Measurements from ENCODE around the gene SMIM20.
"Not testable (repeated sequence)": the region's sequence is repeated elsewhere in the genome, so short reads cannot be mapped to it uniquely, and the experiment has no call there.

The SMIM20 gene

DNA sequence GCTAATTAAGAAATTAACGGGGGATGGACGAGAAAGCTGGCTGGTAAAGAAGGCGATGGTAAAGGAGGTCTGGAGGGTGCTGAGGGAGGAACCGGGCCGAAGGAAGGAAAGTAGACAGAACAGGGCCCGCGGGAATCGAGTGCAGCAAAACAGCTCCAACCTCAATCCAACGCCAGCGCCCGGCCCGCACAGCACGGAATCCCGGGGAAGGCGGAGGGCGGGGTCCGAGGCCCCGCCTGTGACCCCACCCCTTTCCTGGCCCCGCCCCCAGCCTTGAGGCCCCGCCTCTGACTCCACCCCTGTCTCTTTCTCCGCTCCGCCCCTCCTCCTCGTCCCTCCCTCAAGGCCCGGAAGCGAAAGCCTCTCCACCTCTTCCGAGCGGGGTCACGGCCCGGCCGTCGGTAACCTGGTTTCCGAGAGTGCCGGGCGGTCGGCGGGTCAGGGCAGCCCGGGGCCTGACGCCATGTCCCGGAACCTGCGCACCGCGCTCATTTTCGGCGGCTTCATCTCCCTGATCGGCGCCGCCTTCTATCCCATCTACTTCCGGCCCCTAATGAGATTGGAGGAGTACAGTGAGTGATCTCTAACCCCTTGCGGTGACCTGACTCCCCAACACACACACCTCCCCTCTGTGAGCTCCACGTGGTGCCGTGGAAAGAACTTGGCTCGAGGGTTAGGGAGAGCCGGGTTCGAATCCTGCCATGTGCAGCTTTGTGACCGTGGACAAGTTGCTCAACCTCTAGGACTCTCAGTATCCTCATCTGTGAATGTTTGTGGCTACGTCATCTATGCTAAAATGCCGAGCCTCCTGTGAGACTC is at the start of gene SMIM20:
Gene SMIM20 (plus strand): TSS at position 370 of the 819 bp plus-strand sequence. CDS start 94 bp downstream, at position 464.
- peak; percentile 80 for DNase-seq (ENCODE audit: low read depth)

DNA sequence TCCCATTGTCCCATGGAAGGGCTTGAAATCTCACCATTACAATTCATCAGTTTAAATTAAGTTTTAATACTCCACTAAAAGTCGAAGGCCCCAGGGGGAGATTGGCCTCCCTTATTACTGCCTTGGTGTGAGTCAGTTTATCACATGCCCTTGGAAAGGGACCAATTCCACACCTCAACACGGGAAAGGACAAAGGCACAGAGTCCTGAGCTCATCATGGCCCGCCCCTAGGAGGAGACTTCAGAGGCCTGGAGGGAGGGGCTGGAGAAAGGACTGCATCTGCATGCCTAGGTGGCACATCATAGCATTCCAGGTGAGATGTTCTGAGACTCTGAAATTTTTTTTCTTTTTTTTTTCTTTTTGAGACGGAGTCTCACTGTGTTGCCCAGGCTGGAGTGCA is 48.4 kb upstream of the SMIM20 start:
- no peak for DNase-seq (ENCODE audit: low read depth)

DNA sequence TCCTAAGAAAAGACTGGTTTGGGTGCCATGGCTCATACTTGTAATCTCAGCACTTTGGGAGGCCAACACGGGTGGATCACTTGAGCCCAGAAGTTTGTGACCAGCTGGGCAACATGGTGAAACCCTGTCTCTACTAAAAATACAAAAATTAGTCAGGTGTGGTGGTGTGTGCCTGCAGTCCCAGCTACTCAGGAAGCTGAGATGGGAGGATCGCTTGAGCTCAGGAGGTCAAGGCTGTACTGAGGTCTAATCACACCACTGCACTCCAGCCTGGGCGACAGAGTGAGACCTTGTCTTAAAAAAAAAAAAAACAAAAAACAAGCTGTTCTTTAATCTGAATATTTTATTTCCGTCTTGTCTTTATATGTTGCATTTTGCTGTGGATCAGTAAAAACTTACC is 47.6 kb upstream of the SMIM20 start:
- not testable (repeated sequence) for DNase-seq (ENCODE audit: low read depth)

DNA sequence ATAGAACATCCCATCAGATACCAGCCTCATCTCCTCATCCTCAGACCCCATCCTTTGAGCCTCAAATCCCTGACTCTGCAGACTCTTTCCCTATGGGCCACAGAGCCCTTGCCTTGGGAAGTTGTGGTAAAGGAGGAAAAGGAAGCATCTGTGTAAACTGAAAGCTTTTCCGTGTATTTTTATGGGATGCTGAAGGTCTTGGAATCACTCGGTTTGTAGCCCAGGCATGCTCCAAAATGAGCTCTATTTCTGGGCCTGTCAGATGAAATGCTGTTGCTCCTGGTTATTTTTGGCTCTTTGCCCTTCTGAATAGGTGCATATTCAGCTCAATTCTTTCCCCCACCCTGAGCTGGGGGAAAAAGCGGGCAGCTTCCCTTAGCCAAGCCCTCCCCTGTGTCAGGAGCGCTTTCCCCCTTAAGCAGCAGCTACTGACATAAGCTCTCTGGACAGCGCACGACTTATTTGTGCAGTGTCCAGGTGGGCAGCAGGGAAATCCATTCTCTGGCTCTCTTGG is 46.2 kb upstream of the SMIM20 start:
- no peak for DNase-seq (ENCODE audit: low read depth)

DNA sequence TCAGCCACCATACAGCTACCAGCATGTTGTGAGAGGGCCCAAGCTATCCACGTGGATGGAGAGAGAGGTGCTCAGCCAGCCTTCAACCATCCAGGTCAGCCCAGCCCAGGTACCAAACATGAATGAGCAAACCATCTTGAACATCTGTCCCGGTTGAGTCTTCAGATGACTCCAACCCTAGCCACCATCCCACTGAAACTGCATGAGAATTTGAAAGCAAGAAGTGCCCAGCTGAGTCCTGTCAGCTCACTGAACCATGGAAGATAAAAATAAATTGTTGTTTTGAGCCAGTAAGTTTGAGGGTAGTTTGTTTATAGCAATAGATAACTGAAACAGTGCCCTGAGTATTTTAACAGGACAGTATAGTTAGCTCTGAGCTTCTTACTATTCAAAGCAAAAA is 43.9 kb upstream of the SMIM20 start:
- no peak for DNase-seq (ENCODE audit: low read depth)

DNA sequence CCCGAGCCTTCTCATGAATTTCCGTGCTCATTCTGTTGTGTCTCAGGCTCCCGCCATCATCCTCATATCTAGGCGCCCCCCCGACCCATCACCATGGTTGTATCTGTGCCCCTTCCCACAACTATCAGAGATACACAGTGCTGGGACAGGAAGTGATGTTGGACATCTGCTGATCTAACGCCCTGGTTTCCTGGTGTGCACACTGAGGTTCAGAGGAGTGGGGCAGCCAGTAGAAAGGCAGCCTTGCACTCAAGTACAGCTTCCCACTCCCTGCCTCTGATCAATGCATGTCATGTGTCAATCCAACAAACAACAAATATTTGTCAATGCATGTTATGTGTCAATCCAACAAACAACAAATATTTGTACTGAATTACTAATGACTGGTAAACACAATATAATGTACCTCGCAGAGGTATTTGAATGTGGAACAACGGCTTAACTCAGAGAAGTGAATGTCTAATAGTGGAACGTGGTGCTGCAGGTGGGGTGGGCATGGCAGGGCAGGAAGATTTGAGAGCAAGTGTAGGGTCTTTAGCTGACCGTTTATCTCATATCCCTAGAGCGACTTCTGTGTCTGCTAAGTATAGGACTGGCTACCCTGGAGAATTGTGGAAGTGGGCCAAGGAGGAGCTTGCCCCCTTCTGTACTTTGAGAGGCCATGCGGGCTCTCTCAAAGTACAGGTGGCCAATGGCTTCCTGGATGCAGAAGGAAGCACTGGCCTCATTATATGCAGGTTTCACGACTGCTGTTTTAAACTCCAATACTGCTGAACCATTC is 41.0 kb upstream of the SMIM20 start:
- no peak for DNase-seq (ENCODE audit: low read depth)

DNA sequence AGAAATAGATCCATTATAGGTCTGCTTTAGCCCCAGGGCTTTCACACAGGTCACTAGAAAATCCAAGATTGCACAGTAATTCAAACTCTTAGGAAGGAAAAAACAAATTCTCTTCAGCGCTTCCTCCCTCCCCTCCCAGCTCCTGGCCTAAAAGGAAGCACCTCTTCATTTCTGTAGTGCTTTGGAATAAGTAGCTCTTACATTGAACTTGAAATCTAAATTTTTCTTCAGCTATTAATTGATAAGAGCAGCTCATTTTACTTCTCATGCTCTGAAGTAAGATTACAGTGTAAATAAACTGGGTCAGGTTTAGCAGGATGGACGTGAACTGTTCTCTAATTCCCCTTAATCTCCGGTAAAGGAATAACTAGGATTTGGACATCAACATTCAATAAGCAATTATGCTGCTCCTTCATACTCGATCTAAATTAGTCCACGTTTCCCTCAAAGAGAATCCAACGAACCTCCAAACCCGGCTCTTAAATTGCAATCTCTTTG is 40.3 kb upstream of the SMIM20 start:
- DNase-seq (ENCODE audit: low read depth): no peak

DNA sequence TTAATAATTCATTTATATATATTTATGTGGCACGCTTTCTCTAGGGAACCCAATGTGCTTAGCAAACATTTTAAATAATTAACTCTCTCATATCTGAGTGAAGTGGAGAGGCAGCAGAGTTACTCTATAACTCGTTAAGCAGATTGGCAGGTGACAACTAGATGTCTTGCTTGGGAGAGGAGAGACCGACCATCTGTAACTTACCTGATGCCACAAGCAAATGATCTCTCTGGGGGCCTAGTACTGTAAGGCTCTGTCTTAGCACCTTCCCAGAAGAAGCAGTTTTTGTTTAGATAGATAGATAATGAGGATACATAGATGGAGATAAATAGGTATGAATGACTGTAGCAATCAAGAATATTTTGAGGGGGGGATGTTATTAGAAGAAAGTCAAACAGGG is 39.4 kb upstream of the SMIM20 start:
- DNase-seq (ENCODE audit: low read depth): no peak

DNA sequence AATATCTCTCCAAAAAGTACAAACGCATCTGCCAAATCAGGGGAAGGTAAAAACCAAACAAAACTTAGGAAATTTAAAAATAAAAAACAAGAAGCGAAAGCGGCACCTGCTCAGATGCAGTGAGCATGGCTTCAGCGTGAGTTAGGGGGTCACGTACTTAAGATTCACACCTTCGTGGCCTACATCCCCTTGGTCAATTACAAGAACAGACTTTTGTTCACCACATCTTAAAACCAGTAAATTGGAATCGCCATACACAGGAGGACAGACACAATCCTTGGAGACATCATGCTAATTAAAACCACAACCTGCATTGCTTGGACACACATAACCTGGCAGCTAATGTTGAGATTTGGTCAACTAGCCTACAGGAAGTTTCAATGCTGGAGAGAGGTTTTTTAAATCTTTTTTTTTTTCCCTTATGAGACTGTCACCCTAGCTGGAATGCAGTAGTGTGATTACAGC is 38.7 kb upstream of the SMIM20 start:
- DNase-seq (ENCODE audit: low read depth): no peak

GRCh38 chr4:25878676-25879075 is 35.3 kb upstream of the SMIM20 start:
- no peak for DNase-seq (ENCODE audit: low read depth)

DNA sequence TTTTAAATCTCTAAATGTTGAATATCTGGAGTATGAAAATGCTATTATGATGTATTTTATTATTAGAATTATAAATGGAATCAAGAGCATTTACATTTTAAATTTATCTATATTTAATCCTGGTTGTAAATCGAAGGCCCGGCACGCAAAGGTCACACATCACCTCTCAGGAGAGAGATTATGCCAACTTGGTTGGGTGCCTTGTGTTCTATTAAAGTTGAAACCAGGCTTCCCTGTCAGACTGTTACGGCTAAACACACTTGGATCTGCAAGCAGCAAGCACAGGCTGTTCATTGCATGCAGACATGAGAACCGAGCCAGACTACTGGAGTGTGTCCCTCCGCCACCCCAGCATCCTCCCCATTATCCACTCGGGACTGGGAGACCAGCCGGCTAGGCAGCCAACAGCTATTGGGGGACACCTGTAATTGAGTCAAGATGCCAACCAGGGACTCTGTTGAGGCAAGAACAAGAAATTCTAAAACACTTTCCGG is 34.9 kb upstream of the SMIM20 start:
- DNase-seq (ENCODE audit: low read depth): no peak

GRCh38 chr4:25879587-25879986 is 34.4 kb upstream of the SMIM20 start:
- no peak for DNase-seq (ENCODE audit: low read depth)

GRCh38 chr4:25879991-25880651 is 33.9 kb upstream of the SMIM20 start:
- no peak for DNase-seq (ENCODE audit: low read depth)

GRCh38 chr4:25881193-25881592 is 32.8 kb upstream of the SMIM20 start:
- no peak for DNase-seq (ENCODE audit: low read depth)

- no peak for DNase-seq (ENCODE audit: low read depth)
Observed at GRCh38 chr4:25882226-25882625, 31.8 kb upstream of the SMIM20 start.

- no peak for DNase-seq (ENCODE audit: low read depth)
Observed at GRCh38 chr4:25883565-25883964, 30.5 kb upstream of the SMIM20 start.

- DNase-seq (ENCODE audit: low read depth): no peak
Observed at GRCh38 chr4:25884031-25884782, 29.8 kb upstream of the SMIM20 start.

DNA sequence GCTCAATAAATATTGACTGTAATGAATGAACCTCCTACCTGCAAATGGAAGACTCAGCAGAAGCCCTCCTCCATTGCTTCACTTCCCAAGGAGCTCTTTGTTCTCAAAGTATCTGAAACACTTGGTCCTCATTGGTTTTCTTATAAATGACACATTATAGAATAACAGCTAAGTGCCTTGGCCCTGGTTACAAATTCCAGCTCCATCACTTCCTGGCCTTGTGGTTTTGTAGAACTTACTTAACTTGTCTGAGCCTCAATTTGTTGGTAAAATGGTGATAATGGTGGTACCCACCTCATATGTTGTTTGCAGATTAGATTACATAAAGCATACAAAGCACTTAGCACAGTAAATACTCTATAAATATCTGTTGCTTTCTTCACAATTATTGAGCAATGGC is 25.2 kb upstream of the SMIM20 start:
- DNase-seq (ENCODE audit: low read depth): no peak

DNA sequence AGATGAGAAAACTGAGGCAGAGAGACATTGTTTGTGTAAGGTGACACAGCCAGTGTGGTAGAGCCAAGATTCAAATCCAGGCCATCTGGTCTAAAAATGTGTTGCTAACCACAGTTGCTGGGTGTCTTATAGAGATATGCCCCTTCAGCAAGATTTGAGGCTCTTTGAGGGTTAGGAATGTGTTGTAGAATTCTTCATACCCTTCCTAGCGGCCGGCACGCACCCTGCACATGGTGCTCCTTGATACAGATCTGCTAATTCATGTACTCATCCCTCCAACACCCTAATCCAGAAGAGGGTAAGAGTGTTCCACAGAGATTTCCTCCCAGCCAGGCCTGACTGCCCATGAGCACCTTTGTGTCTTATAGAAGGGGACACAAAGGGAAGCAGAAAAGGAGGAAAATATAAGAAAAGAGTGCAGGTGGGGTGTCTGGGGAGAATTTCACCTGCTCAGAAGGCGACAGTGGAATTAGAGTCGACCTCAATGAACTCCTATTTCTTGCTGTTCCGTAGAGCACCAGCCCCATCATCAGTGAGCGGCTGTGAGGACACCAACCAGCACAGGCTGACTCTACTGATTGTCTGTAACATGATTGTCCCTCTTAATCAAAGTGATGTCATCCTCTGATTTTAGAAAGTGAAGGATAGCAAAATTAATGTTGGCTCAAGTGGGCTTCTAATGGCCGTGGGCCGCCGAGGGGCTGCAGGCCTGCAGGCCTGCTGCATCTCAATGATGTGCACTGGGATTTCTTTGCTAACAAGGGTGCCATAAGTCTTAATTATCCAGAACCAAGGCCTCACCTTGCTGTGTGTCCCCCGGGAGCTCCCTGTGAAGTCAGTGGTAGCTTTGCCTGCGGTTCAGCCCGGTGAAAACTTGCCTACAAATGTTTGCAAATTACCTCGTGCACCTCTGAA is 24.2 kb upstream of the SMIM20 start:
- no peak for DNase-seq (ENCODE audit: low read depth)
